GM19193 (cell line): ENCODE results near the gene PRR12.

ENCODE experiments used
- POLR2A ChIP-seq: IDR thresholded peaks from 4 replicates; pipeline ENCODE4 v1.6.1; 2011; ENCODE audit not compliant: insufficient read depth, insufficient read length; ENCODE audit errors: extremely low read depth

PRR12 gene, protein sequence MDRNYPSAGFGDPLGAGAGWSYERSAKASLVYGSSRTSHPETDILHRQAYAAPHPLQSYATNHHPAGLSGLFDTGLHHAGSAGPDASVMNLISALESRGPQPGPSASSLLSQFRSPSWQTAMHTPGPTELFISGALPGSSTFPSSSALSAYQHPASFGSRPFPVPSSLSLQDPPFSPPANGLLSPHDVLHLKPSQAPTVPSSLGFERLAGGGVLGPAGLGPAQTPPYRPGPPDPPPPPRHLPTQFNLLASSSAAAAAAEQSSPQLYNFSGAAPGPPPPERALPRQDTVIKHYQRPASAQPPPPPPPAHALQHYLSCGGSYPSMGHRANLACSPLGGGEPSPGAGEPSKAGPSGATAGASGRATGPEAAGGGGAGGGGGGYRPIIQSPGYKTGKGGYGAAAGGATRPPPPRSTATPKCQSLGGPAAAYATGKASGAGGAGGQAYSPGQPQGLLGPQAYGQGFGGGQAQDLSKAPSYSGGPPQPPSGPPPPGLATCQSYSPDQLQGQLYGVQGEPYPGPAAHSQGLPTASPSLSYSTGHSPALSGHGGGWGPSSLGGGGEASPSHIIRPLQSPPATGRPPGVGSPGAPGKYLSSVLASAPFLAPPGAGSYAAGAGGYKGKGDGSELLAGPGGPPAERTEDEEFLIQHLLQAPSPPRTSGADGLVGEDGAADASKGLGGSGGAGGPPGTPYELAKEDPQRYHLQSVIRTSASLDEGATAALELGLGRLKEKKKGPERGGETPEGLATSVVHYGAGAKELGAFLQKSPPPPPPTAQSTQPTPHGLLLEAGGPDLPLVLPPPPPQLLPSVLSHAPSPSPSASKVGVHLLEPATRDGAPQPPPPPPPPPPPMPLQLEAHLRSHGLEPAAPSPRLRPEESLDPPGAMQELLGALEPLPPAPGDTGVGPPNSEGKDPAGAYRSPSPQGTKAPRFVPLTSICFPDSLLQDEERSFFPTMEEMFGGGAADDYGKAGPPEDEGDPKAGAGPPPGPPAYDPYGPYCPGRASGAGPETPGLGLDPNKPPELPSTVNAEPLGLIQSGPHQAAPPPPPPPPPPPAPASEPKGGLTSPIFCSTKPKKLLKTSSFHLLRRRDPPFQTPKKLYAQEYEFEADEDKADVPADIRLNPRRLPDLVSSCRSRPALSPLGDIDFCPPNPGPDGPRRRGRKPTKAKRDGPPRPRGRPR (N-terminal part only)

DNA sequence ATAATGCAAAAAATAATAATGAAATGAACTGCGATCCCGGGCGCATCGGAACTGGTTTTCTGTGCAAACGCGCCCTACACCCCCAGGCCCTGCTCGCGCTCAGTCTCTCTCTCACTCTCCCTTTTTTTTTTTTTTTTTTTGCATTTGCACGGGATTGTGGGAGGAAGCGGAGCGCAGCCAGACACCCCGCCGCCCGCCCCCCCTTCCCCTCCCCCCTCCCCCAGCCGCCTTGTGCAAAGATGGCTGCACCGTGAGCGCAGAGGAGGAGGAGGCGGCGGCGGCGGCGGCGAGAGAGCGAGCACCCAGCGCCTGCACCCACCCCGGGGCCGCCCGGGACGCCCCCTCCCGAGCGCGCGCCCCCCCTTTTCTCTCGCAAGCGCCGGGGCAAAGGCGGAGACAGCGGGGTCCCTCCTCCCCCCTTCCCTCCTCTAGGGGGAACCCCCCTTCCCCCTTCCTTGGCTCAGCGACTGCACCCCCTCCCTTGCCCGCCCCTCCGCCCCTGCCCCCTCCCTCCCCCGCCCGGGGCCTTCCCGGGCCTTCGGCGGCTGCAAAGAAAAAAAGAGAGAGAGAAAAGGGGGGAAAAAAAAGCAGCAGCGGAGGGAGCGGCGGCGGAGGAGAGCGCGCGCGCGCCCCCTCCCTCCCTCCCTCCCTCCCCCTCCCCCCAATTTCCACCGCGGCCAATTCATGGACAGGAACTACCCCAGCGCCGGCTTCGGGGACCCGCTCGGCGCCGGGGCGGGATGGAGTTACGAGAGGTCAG lies at the start of gene PRR12:
PRR12 (plus strand) TSS at position 212 of the 760 bp plus-strand sequence; CDS start at position 685, 473 bp downstream.
- TF ChIP-seq POLR2A: no peak

DNA sequence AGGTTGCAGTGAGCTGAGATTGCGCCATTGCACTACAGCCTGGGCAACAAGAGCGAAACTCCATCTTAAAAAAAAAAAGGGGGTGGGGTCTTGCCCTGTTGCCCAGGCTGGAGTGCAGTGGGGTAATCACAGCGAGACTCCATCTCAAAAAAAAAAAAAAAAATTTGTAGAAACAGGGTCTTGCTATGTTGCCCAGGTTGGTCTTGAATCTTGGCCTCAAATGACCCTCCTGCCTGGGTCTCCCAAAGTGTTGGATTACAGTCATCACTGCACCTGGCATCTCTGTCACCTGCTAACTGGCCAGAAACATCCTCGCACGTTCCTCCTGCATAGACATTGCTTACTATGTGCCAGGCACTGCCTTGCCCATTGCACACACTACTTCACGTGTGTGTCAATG lies 49.1 kb upstream of the PRR12 start:
- no peak for TF ChIP-seq POLR2A

DNA sequence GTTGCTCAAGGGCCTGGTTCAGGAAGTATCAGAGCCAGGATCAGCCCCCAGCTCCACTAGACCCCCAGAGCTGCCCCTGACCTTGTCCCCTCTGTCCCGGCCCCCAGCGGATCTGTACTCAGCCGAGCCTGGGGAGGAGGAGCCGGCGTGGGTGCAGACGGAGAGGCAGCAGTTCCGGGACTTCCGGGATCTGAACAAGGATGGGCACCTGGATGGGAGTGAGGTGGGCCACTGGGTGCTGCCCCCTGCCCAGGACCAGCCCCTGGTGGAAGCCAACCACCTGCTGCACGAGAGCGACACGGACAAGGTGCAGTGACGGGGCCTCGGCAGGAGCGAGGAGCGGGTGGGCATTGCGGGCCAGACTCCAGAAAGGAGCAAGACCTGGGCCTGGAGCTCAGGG lies 48.5 kb upstream of the PRR12 start:
- no peak for TF ChIP-seq POLR2A

DNA sequence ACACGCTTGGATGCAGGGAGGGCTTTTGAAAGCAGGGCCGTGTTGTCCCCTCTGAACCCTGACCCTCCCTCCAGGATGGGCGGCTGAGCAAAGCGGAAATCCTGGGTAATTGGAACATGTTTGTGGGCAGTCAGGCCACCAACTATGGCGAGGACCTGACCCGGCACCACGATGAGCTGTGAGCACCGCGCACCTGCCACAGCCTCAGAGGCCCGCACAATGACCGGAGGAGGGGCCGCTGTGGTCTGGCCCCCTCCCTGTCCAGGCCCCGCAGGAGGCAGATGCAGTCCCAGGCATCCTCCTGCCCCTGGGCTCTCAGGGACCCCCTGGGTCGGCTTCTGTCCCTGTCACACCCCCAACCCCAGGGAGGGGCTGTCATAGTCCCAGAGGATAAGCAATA lies 48.0 kb upstream of the PRR12 start:
- no peak for TF ChIP-seq POLR2A

DNA sequence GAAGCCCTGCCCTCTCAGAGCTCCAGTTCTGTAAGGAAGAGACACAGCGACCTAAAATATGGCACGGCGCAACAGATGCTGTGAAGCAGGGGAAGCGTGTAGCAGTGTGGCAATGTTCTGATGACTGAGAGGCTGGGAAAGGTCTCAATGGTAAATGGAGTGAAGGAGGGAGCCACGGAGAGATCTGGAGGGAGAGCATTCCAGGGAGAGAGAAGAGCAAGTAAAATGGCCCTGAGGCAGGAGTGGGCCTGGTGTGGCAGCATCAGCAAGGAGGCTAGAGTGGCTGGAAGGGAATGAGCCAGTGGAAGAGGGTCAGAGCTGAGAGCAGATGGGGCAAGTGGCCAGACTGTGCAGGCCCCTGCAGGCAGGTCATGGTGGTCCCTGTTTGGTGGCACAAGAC lies 46.8 kb upstream of the PRR12 start:
- no peak for TF ChIP-seq POLR2A

DNA sequence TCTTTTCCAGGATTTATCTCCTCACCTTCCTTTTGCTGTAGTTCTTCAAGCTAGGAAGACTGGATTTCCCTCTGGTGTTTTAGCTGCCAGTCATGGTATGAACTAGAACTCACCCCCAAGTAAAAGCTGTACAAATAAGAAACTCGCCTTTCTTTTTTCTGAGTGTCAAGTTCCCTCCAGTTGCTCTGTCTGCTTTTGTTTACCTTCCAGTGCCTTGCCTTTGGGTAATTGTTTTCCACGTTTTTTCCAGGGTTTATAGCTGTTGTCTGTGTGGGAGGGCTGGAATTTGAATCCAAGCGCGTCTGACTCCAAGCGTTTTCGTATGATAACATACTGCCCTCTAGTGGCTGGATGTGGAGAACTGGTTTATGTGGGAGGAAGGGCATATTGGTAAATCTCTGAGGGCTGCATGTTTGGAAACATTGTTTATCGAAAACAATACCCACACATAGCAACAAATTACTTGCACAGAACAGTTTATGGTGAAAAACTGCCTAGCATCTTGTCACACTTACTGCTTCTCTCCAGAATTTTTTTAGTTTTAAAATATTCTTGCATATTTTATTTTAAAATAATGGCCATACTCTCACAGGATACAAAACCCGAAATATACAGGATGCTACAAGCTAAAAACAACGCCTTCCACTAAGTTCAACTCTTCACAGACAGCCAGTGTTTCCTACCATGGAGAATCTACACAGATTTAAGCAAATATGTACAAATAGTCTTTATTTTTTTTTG lies 44.0 kb upstream of the PRR12 start:
- TF ChIP-seq POLR2A: no peak

DNA sequence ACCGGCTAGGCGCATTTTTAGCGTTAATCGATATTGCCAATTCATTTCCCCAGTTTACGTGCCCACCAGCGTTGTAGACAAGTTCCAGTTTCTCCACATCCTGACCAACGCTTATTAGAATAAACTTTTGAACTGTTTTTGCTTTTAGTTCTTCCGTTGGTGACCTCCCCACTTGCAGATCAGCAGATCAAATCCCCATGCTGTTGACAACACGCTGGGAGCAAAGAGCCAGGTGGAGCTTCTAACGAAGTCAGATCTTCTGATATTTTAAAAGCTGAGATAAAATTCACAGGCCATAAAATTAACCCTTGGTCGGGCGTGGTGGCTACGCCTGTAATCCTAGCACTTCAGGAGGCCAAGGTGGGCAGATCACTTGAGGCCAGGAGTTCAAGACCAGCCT lies 41.9 kb upstream of the PRR12 start:
- TF ChIP-seq POLR2A: no peak

DNA sequence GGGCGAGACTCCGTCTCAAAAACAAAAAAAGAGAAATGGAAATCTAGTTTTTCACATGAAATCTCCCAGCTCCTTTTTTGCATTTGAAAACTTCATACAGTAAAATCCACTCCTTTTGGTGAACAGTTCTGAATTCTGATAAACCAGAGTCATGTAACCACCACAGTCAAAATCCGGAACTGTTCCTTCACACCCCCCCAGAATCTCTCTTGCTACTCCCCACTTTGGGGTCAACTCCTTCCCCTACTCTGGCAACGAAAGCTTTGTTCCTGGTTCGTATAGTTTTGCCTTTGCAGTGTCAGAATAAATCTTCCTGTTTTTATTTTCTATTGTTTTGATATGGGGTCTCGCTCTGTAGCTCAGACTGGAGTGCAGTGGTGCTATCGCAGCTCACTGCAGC lies 39.5 kb upstream of the PRR12 start:
- no peak for TF ChIP-seq POLR2A

DNA sequence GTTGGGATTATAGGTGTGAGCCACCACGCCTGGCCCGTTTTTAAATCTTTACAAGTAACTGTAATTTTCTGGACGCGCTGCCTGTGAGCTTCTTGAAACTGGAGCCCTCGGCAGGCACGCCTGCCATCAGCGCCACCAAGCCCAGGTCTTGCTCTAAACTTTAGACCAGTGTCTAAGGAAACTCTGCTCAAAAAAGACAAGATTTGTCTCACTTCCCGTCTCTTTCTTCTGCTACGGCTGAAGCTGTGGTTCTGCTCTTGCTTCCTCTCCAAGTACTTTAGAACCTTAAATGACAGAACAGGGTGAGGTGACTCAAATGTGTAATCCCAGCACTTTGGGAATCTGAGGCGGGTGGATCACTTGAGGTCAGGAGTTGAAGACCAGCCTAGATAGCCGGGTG lies 38.2 kb upstream of the PRR12 start:
- no peak for TF ChIP-seq POLR2A

DNA sequence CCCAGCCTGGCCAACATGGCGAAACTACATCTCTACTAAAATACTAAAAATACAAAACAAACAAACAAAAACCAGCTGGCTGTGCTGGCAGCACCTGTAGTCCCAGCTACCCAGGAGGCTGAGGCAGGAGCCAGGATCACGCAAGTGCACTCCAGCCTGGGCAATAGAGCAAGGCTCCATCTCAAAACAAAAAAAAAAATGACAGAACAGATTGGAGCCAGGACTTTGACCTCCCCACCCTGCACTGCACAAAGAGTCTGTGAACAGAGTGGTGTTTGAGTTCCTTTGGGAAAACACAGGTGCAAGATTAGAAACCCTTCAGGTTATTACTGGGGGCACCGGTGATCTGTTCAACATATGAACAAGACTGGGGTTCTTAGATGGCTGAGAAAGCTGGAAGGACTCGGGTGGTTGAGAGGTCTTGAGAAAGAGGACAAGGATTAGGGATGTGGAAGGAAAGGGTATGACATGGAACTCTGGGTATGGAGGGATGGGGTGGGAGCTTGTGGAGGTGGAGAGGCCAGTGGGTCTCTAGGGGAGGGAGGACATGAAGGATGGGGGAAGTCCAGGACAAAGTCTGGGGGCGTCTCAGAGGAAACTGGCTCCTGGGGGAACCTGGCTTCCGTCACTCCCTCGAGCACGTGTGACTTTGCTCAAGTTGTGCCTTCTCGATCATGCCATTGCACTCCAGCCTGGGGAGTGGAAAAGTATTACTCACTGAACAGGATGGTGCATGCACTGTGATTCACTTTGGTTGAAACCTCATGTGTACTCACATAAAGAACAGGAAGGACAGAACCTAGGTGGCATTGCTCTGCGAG lies 37.3 kb upstream of the PRR12 start:
- no peak for TF ChIP-seq POLR2A

DNA sequence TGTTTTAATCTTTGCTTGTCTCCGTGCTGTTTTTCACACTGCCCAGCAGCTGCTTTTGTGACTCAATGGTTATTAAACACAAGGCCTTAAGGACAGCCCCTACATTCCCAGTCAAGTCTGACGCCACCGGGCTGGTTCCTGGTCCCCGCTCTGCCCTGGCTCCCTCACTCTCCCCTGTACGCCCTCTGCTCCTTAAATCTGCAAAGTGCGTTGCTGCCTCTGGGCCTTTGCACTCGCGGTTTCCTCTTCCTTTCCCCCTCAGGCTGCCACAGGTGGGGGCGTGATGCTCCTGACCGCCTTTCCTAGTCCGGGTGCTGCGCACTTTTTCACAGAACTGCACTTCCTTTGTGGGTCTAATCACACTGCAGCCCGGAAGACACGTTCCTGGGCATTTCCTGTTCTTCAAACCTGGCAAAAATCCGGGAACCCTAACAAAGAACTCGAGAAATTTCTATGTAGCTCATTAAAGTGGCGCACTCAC lies 36.2 kb upstream of the PRR12 start:
- no peak for TF ChIP-seq POLR2A

DNA sequence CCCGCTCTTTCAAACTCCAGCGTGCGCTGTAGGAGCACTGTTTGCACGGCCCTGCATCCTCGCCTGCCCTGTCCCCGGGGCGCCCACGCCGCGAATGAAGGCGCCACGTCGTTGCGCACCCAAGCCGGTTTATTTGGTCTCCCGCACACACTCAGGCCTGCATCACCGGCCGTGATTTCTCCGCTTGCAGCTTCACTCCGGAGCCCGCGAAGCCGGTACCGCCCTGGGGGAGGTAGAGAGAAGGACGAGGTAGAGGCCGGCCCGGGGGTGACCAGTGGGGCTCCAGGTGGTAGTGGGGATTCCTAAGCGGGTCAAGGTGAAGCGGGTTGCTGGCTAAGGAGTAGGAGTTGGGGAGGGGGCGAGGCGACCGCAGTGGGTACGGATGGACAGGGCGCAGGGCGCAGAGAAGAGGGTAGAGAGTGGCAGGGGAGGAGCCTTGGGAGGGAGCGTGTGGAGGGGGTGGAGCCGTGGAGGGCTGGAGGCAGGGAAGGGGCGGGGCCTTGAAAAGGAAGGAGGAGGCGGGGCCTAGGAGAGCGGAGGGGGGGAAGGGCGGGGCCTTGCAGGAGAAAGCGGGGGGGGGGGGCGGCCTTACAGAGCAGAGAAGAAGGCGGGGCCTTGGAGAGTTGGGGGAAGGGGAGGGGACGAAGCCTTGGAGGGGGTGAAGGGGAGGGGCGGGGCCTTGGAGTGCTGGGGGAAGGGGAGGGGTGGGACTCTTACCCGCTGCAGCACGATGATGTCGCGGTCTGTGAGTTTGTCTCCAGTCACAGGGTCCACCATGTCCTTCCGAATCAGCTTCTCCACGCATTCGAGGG lies 35.2 kb upstream of the PRR12 start:
- TF ChIP-seq POLR2A: no peak
